AG09319 (cell line): ENCODE results near the gene PATE2.

Experiments
- DNase-seq: peaks from one replicate; pipeline ENCODE4 v3.0.0-alpha.2; 2010; ENCODE audit warnings: low read depth; ENCODE audit errors: extremely low read depth
- TF ChIP-seq, protein P1 (sequence below): IDR thresholded peaks from 2 replicates; pipeline ENCODE4 v1.5.1; 2011; ENCODE audit warnings: low read depth, mild to moderate bottlenecking, inconsistent platforms, low read length, moderate library complexity

PATE2 gene

DNA sequence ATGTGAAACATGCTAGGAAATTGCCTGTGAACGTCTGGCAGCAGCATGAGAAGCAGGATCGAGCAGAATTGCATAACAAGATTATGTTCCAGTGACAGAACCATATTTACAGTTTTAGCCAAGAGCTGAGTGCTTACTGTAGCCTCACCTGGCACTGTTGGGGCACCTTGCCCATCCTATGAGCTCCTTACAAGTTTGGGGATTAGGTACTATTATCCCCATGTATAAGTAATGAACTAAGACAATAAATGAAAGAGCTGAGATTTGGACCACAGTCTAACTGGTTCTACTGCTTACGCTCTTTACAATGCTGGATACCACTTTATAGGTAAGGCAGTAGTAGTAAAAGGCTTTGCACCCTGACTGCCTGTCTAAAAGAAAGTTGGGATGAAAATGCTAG lies 49.7 kb downstream of the PATE2 start:
- TF ChIP-seq, protein P1, sequence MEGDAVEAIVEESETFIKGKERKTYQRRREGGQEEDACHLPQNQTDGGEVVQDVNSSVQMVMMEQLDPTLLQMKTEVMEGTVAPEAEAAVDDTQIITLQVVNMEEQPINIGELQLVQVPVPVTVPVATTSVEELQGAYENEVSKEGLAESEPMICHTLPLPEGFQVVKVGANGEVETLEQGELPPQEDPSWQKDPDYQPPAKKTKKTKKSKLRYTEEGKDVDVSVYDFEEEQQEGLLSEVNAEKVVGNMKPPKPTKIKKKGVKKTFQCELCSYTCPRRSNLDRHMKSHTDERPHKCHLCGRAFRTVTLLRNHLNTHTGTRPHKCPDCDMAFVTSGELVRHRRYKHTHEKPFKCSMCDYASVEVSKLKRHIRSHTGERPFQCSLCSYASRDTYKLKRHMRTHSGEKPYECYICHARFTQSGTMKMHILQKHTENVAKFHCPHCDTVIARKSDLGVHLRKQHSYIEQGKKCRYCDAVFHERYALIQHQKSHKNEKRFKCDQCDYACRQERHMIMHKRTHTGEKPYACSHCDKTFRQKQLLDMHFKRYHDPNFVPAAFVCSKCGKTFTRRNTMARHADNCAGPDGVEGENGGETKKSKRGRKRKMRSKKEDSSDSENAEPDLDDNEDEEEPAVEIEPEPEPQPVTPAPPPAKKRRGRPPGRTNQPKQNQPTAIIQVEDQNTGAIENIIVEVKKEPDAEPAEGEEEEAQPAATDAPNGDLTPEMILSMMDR = no peak
- DNase-seq = no peak
